DND-41 (cell line): ENCODE data around the gene GALK2.

Source experiments
- CTCF ChIP-seq: IDR thresholded peaks from 2 replicates; pipeline ENCODE4 v1.5.1; 2012; ENCODE audit warnings: borderline replicate concordance, low read length, moderate library complexity, mild to moderate bottlenecking; ENCODE audit not compliant: poor library complexity, severe bottlenecking; ENCODE audit errors: extremely low read depth
- EZH2 ChIP-seq: IDR thresholded peaks from 3 replicates; pipeline ENCODE4 v1.6.1; 2012; ENCODE audit warnings: borderline replicate concordance, low read depth, mild to moderate bottlenecking, moderate library complexity, low read length, inconsistent platforms; ENCODE audit not compliant: severe bottlenecking

DNA sequence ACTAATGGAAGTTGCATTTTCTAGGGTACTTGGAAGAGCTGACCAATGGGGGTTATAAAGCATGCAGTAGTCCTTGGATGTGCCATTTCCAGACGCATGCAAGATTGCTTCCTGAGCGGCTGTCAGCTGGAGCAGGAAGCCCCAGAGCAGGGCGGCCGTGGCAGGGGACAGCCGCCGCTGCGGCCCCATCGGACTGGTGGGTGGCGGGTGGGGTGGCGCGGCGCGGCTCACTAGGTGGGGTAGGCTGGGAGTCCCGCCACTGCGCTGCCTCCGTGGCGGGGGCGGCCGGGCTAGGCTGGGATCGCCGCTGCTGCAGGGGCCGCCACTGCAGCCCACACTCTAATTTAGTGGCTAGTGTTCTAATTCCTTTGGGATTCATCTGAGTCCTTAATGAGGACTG is 196.4 kb downstream of the GALK2 start:
- TF ChIP-seq CTCF (no peak), EZH2 (no peak)
